Dedifferentiated amniotic fluid mesenchymal stem cell (primary cell): ENCODE data around the gene TSPAN18.

Source experiments
- DNase-seq: peaks from one replicate; pipeline ENCODE4 v3.0.0-alpha.2; 2016; ENCODE audit errors: extremely low spot score

Gene TSPAN18

DNA sequence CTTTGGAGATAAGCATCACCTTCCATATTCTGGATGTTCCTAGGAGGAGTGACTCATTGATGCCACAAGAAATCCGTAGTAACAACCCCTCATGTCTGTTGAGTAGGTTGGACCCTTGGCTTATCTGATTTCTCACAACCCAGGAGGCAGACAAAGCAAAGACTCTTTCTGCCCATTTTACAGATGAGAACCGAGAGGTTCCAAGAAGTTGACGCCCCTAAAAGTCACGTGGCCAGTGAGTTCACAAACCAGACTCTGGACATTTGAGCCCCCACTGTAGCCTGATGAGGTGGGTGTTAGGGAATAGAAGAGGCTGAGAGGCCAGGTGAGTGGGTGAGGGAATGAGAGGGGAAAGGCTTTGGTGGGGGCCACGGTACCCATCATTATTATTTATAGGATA lies 70.3 kb downstream of the TSPAN18 start:
- no peak for DNase-seq

DNA sequence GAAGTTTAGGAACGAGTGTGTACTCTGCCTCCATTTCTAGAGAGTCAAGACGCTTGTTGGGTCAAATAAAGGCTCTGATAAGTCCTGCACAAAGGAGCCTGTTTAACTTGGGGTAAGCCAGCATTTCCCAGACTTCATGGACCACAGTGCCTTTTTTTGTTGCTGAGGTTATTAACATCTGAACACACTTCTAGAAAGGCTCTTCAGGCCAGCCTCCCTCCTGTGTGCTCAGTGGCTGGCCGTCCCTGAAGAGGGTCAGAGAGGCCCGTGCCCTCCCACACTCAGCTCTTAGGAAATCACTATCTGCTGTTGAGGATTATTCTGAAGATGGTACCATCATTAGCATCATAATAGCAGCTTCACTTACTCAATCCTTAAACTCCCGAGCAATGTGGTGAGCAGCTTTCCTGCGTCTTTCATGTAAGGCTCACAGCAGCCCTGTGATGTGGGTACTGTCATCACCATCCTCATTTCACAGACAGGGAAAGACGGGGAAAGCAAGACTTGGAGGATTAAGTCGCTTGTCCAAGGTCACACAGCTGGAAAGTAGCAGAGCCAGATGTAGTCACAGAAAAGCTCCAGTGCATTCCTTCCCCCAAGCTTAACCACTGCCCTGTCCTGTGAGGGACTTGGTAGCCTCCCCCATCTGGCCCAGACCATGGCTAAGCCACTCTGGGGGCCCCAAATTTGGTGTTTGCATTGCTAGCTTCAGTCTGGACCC lies 71.3 kb downstream of the TSPAN18 start:
- no peak for DNase-seq

DNA sequence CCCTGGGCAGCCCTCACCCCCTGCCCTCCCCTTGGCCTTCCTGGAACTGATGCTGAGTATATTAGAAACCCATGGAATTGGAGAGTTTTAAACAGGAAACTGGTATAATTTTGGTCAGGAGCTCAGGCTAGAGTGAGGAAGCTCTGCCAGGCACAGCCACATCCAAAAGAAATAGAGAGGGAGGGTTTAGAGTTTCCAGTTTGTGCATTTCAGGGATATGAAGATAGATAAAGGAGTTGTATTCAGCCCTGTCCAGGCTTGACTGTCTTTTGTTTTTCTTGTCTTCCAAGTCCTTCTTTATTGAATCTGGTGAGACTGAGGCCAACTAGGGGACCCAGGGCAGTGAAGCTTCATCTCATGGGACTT lies 71.8 kb downstream of the TSPAN18 start:
- no peak for DNase-seq

DNA sequence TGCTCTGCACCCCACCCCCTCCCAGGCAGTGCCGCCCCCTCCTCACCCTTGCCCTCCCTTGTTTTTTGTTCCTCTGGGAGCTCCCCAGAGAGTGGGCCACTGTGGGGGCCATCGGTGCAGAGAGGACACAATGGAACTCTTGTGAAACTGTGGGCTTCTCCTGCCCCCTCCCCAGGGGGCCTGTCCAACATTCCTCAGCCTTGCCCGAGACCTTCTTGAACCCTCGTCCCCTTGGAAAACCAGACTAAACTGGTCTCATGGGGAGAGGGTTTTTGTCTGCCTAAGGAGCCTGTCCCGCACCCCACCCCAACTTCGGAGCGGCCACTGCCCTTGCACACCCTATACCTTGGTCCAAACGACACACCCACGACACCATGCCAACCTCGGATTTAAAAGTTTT lies 72.2 kb downstream of the TSPAN18 start:
- no peak for DNase-seq

DNA sequence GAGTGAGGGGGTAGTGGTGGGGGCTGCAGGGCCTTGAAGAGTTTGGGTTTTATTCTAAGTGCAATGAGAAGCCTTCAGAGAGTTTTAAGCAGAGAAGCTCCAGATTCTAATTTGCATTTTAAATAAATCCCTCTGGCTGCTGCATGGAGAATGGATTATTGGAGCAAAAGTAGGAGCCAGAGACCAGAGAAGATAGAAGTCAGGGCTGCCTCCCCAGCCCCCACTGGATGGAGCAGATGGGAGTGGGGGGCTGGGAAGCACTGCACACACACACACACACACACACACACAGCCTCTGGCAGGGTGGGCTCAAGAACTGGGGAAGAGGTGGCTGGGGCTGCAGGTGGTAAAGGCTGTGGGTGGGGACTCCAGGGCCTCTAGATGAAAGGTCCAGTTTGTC lies 75.6 kb downstream of the TSPAN18 start:
- DNase-seq: no peak

DNA sequence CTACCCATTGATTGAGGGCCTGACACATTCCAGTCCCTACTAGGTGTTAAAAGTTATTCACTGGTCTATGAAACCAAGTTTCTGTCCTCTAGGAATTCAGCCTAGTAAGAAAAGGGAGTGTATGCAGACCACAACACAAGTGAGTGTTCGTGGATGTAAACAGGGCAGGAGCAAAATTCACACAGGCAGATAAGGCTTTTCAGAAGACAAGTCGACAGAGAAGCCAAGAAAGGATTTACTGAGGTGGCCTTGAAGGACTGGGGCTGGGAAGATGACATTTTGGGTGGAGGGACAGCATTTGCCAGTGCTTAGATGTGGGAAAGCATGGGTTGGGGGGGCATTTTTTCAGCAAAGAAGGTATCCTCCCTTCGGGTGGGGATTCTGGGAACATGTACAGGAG lies 76.2 kb downstream of the TSPAN18 start:
- no peak for DNase-seq

DNA sequence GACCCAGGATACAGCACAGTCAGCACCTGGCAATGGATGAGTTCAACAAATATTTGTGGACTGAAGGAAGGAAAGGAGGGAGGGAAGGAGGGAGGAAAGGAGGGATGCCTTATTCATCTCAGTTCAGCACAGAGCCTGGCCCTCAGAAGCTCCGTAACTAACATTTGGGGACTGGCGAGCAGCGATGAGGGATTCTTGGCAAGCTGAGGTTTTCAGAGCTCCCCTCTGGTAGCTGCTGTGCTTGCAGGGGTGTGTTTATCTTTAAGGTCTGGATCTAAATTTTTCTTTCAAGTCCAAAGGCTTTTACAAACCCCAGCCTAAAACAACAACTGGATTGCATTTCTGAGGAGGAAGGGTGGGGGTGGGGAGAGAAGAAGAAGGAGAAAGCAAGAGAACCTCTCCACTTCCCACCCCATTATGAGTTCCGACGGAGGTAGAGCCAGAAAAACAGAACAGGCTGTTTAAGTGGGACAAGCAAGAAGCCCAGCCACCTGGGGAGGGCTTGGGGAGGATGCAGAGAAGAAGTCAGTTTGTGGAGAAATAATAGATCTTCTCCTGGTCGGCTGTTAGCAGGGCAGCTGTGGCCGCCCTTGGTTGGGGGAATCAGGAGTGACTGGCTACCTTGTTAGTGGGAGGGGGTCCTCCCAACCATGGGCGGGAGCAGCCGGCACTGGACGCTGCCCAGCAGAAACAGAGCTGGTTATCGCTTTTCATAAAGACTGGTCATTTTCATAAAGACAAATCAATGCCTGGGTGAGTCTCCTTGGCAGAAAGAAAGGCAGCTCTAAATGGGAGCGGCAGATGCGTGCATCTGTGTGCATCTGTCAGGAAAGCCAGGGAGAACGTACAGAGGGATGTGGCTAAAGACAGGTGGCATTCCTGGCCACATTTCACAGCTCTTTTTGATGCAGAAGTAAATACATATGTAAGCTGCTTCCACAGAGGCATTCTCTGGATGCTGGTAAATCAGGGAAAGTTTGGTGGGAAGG lies 78.0 kb downstream of the TSPAN18 start:
- no peak for DNase-seq

DNA sequence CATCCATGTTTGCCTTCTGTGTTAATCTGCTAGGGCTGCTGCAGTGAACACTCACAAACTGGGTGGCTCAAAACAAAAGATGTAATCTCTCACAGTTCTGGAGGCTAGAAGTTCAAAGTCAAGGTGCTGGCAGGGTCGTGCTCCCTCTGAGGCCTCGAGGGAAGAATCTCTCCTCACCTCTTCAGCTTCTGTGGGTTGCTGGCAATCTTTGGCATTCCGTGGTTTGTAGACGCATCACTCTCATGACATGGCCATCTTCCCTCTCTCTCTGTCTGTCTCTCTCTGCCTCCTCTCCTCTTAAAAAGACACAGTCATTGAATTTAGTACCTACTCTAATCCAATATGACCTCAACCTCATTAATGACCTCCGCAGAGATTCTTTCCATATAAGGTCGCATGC lies 78.8 kb downstream of the TSPAN18 start:
- no peak for DNase-seq

DNA sequence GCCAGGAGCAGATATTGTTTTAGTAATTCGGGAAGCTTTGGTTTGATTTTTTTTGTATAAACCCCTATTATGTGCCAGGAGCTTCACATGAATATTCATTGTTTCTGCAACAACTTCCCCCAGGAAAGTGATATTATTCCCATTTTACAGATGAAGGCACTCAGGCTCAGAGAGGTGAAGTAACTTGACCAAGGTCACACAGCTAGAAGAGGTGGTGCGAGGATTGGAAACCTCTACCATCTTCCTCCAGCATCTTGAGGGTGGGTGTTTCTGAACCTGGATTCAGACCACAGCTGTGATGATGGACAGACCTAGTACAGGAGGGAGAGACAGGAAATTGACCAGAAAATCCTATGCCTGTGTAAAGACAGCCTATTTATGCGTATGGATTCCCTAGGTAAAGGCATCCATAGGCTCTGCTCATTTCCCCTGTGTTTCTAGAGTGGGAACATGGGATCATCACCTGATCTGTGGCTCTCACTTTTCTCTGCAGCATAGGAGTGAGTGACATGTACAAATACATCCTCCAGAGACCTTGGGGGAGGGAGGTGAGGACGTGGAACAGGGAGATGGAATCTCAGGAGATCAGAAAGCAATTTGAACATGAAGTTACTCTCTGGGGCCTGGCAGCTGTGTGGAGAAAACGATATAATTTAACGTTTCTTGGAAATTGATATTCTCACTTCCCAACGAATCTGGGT lies 81.4 kb downstream of the TSPAN18 start:
- no peak for DNase-seq

DNA sequence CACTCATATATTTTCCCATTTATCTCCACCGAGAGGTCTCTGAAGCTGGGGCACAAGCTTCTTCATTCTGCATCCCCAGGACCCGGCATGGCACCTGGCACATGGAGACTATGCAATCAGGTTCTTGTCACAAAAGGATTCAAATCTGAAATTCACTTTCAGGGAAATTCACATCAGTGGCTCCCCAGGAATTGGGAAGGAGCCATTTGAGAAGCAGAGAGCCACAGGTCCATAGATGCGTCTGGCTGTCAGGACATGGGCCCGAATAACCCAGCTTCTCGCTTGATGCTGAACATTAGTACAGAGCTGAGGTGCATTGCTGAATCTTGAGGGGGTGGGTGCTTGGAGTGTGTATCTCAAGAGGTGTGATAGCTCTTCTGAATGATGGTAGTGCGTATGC lies 82.5 kb downstream of the TSPAN18 start:
- no peak for DNase-seq

DNA sequence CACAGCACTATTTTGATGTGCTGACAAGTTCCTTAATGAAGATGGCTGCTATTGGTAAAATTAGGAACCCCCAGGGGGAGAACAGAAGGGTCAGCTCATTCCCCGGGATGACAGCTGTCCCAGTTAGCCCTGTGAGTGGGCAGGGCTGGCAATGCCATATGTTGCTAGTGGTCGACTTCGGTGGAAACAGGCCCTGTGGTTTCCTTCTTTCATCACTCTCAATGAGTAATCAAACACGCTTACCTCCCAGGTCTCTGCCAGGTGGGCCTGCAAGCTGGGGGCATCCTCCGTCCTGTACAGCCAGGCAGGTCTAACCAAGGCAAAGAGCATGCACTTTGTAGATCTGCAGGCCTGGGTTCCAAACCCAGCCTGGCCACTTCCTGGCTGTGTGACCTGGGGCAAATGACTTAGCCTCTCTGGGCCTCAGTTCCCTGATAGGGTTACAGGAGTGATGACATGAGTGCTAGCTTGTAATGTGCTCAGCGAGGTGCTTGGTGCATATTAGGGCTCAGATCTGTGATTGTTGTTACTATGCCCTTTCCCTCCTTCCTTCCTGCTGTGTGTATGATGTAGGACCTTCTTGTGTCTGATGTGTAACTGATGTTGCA lies 85.2 kb downstream of the TSPAN18 start:
- DNase-seq: no peak

DNA sequence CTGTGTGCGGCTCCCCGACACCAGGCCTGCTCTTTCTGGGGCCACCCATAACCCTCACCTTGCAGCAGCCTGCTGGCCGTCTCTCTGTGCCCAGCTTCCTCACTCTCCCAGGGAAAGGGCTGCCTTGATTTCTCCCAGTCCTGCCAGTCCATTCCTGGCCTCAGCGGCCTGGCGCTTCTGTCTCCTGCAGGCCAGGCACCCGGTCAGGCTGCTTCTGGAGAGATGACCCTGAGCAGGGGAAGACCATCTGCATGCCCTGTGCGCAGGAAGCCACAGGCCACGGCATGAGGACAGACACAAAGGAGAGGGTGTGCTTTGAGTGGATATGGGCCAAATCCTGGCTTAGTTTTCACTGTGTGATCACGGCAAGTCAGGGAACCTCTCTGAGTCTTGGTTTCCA lies 86.2 kb downstream of the TSPAN18 start:
- no peak for DNase-seq

DNA sequence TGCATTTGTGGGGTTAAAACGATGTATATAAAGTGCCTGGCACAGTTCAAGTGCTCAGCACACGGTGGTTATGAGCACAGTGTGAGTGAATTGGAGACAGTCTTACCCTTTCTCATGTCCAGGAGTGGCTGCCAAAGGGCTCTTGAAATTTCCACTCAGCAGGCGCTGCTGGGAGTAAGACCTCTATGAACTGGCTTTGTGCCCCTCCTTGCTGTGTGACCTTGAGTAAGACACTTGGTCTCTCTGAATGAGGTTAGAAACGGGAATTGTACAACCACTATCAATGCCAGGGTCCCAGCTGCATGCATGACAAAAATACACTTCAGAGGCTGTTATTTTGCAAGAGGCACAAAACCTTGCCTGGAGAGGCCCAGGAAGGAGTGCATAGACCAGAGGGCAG lies 86.6 kb downstream of the TSPAN18 start:
- DNase-seq: no peak

DNA sequence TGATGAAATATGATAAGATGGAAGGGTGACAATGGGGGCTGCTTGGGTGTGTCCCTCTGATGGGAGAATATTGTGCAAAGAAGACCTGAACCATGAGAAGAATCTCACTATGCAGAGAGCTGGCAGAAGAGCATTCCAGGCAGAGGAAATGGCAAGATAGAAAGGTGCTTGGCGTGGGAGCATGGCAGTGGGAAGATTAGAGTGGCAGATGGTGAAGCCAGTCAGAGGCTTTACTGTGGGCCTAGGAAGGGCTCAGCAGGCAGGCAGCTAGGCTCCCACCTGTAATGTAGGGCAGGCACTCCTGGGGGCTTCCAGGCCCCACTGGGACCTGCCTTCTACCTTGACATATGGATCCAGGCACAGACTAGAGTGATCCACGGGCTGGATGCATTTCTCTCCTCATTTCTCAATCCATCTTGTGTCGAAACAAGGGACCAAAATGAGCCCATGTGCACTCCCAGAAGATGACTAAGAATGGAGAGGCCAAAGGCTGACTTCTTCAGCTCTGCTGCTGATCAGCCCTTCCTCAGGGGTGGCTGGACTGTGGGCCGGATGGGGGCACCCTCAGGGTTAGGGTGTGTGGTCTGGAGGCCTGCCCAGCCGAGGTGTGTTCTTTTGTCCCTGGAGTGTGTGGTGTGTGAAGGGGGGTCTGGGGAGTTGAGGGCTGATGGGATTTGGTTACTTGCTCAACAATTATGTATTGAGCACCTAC lies 88.3 kb downstream of the TSPAN18 start:
- no peak for DNase-seq

DNA sequence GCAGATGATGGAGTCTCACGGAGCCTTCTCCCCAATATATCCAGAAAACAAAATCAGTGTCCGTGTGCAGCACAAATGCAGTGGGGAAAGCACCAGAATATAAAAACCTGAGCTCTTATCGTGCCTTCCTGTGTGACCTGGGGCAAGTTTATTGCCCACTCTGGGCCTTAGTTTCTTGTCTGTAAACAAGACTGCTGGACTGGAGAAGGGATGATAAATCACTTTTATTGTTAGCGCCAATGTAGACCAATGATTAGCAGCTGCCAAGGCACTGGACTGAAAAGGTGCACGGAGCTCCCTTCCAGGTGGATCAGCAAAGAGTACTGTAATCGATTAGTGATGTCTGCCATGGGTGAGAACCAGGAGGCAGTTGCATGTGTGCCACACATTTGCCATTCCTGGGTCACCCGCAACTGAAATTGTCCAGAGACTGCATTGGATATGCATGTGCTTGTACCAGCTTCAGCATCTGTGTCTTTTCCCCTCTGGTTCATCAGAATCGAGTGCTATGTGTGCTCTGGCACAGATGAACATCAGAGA lies 89.2 kb downstream of the TSPAN18 start:
- no peak for DNase-seq

DNA sequence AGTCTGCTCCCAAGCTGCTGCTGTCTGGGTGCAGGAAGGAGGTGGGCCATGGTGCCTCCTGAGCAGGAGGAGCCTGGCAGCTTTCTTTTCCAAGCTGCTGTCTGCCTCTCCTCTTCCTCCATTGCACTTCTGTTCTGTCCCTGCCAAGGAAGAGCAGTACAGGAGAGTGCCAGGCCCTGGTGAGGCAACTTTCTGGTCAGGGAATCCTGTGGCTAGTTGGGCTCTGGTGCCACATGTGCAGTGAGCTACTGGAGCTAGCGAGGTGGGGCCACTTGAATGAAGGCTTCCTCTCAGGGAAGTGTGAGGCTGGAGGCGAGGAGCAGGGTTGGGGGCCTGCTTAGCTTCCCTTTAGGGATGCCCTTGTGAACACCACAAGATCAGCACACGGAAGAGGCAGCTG lies 90.0 kb downstream of the TSPAN18 start:
- DNase-seq: no peak

DNA sequence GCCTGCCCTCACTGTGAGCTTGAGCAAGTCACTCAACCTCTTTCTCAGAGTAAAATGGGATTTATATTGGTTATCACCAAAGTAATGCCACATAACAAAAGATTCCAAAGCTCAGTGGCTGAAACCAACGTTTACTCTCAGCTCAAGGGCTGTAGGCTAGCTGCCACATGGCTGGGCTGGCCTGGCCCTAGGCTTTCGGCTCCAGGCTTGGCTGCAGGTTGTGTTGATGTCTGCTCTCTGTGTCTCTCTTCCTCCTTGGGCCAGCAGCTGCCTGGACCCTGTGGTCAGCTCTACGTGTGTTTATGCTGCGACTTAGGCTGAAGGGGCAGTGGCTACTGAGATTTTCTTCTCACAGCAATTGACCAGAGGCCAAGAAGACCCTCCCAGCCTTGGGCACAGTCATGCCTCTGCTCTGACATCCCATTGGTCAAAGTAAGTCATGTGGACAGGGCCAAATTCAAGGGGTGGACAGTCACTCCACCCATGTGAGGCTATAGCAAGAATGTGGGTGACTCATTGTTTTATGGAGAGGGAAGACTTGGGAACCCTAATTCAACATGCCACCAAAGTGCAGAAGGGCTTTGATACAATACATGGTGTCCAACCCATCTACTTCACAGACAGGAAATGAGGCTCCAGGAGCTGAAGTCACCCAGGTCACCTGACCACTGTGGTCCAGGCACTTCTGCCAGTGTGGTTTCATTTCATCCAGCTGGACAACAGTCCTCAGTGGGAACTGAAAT lies 90.6 kb downstream of the TSPAN18 start:
- DNase-seq: no peak

DNA sequence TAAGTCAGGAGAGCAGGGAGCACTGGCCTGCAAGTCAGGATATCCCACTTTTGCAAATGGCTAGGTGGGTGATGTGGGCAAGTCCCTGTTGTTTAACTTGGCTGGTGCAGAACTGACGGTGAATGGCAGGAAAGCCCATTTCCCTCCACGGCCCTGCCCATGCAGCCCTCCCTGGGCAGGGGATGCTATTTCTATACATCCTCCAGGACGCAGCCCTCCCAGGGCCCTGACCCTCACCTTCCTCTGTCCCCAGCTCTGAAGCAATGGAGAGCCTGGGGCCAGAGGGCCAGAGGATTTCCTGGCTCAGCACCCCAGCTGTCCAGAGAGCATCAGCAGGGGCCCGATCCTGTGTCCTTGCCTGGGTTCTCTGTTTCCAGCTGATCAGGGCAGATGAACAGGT lies 91.3 kb downstream of the TSPAN18 start:
- DNase-seq: no peak

DNA sequence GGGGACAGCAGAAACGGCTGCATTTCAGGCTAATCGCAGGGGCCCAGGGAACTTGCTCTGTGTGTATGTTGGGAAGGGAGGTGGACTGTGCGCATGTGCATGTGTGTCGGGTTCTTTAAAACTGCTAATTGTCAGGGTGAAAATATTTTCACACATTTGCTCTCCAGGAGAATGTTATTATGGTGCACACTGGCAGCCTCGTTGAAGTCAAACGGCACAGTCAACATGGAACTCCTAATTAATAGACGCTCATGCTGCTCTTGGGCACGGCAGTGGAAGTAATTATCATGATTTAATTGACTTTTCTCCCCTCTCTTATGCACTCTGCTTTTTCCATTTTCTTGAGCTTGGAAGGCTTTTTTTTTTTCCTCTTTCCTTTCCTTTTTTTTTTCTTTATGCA lies 92.6 kb downstream of the TSPAN18 start:
- DNase-seq: no peak

DNA sequence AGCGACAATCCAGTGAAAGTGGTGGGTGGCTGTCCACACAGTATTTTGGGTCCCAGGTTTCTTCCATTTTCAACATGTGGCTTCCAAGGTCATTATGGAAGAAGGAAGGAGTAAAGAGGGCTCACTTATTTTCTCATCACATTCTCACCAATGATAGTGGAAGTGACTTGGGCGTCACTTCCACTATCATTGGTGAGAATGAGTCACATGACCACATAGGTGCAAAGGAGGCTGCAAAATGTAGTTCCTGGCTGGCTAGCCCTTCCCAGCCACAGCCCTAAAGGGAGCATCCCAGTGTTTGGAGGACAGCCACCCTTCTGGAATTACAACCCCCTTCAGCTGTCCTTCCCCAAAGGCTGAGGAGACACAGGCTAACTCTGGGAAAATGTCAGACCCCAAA lies 95.6 kb downstream of the TSPAN18 start:
- DNase-seq: no peak

DNA sequence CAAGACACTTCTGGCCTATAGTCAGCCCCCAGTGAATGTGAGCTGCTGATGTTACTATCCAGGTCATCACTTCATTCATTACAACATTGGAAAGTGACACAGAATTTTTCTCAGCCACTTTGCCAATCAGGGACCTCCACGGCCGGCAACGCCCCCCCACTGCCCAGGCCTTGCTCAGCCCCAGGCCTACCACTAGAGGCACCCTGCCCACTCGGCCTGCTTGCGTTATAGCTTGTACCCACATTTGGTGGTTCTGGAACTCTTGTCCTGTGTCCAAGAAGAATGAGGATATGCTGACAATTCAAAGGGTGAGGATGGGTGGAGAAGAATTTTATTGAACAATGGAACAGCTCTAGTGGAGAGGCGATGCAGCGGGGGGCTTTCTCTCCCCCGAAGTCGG lies 96.2 kb downstream of the TSPAN18 start:
- DNase-seq: no peak
